T-helper 1 cell treated with Interleukin-12 subunit alpha and Interleukin-12 subunit beta and Interleukin-4 antibody, amounts not matched to agents 30 ng/mL and 1 ng/mL, for 36 hours (primary cell): ENCODE measurements around the gene SCN2B. TPM values are rescaled to one million over a fixed set of nuclear protein-coding genes. Genes with fewer than 3 reads are reported as not detected.

Experiments
- intact Hi-C: fragments of 100-400 bp; cut with micrococcal nuclease; formaldehyde crosslinking; loops from one replicate; pipeline ENCODE4 v1.15.1; 2024
- total RNA-seq: library from RNA; stranded (reverse); gene quantifications from 2 replicates; pipeline ENCODE4 v1.2.3, GENCODE V29; 2022

SCN2B gene, protein sequence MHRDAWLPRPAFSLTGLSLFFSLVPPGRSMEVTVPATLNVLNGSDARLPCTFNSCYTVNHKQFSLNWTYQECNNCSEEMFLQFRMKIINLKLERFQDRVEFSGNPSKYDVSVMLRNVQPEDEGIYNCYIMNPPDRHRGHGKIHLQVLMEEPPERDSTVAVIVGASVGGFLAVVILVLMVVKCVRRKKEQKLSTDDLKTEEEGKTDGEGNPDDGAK
- not detected in 2 replicates for total RNA-seq

DNA sequence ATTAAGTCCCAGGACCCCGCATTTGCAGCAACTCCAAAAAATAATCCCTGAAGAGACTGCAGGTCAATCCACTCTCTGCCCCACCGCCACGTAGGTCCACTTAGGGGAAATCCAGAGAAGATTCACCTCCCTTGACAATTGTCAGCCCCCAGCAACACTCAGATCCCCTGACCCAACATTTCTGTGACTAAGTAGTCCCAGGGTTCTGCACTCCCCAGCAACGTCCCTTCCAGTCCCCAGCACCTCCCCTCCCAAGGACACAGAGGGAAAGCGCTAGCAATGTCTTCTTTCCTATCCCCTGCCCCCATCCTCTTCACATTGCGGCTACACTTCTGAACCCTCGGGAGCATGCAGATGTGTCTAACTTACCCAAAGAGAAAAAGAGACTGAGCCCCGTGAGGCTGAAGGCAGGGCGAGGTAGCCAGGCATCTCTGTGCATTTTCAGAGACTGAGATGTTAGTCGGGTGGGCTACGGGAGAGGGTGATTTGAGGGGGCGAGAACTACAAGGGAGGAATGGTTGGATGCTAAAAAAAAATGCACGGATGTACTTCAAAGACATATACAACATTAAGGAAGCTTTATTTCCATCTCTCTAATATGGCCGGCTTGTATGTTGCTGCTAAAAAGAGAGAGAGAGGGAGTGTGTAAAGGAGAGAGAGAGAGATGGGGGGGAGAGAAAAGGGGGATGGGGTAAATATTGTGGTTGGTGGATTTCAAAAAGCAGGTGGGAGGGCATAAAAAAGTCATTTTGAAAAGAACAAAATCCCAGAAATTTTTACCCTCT is at the start of gene SCN2B:
SCN2B (minus strand) TSS at position 647 of the 785 bp plus-strand sequence; CDS start at position 439, 208 bp downstream.
- intact Hi-C loops: no loop called here

DNA sequence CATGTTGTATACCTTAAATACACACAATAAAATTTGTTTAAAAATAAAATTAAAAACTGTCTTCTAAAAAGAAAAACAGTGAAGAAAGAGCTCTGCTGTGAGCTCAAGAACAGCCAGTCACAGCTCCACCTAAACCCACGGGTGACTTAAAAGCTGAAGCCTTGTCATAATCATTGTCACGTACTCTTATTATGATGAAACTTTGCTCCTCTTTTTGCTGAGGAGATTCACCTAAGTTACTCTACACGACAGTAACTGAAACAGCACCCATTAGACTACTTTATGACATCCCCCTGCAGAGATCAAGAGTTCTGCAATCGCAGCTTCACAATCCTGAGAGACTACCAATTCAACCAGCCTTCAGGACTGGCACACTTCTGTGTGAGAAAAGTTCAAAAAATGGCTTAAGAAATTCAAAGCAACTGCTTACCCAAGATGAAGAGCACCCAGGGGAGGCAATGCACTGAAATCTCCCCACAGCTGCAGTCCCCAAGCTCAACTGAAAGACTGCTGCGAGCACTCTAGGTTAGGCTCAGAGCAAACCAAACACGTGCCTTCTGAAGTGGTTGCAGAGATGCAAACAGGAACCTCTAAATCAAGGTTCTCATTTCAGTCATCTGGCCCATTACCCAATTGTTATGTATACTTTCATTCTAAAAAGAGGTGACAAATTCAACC is 48.2 kb upstream of the SCN2B start, which contains the start of gene JAML:
JAML (minus strand) TSS at position 501 of the 678 bp plus-strand sequence. CDS start 10,145 bp downstream, outside the sequence.
- intact Hi-C loops: loop anchor here (1.0 to 5.0 kb wide), 11 partner anchors 7 to 407 kb away; partner anchors contain the start of genes CD3E, IL10RA and MPZL3

DNA sequence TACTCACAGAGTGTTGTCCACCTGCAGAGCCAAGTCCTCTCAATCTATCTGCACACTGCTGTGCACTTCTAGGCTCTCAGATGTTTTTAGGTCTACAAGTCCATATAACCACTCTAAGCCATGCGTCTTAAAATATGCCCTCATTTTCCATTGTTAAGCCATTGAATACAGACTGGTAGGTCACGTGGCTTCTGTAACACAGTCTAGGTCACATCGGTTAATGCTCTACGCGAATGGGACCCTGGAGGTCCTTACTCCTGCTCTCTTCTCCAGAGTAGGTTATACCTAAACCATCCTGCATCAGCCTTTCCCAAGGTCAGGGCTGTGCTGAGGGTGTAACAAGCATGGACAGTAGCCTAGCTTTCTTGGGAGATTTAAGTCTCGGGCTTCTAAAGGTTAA is 47.6 kb upstream of the SCN2B start:
- intact Hi-C loops: loop anchor here (1.0 to 2.0 kb wide), 7 partner anchors 17 to 175 kb away; partner anchors contain the start of genes CD3E and MPZL3

DNA sequence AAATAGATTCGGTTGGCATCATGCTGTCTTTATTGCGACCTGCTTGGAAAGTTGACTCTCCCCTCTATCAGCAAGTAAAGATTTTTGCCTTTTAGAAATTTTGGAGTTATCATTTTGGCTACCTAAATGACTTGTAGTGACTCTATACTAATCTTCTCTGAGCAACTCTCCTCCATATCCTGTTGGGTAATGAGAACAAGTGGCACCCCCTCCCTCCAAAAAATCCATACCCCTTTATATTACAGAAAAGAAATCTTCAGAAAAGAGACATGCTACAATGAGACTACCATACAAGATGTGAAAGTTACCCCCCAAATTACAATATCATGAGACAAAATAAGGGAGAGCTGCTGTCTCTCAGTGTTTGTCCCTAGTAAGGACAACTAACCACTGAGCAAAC is 47.1 kb upstream of the SCN2B start:
- intact Hi-C loops: no loop called here

DNA sequence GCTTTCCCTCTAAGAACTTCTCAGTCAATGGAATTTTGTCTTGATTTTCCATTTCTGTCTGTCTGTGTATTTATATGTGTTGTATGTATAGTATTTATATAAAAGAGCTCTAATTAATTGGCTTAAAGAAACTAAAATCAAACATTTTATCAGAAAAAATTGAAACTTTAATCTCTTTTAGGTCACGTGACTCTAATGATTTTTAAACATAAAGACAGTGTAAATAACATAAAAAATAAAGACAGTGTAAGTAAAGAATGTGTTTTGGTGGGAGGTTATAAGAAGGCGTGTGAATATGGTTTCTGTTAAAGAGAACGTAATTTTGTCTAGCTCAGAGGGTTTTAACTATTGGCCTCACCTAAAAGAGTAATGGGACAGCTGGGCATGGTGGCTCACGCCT is 46.0 kb upstream of the SCN2B start:
- intact Hi-C loops: no loop called here

DNA sequence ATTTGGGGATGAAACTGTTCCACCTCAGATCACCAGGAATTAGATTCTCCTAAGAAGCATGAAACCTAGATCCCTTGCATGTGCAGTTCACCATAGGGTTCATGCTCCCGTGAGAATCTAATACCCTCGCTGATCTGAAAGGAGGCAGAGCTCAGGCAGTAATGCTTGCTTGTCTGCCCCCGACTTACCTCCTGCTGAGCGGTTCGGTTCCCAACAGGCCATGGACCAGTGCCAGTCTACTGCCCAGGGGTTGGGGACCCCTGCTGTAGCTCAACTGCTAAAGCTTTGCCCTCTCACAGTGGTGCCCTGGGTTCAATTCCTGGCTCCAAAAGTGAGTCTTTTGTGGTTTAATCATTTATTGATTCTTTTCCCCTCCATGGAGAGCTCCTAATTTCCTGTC is 45.0 kb upstream of the SCN2B start:
- intact Hi-C loops: no loop called here

DNA sequence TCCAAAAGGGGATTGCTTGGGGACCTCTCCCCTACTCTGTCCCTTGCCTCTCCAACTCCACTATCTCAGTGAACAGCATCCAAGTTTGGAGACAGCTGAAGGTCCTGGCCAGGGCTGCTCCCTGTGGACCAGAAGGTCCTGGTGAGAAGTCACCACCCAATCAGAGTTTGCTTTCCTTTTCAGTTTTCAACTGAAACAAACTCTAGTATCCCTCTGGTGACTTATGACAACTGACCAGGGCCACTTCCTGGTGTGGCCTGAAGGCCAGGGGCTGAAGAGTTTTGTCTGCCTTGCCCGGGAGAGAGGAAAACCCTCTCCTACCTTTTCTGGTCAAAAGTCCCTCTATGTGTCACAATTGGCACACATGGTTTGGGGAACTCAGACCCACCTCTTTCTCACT is 43.3 kb upstream of the SCN2B start:
- intact Hi-C loops: loop anchor here (5.0 kb wide), 1 partner anchor 218 kb away; the partner anchor contains the start of gene KMT2A

DNA sequence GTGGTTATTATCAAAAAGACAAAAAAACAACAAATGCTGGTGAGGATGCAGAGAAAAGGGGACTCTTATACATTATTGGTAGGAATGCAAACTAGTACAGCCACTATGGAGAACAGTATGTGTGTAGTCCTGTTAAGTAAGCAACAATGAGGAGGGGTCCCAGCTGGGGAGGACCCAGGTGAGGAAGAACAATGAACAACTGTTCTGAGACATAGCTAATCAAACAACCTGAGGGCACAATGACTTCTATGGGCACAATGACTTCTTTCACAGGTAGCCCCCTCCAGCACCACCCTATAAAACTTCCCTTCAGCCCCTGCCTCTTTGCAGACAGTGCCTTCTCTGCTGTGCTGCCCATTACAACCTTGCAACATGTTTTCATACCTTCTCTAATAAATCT is 42.8 kb upstream of the SCN2B start:
- intact Hi-C loops: loop anchor here (5.0 kb wide), 1 partner anchor 218 kb away; the partner anchor contains the start of gene KMT2A

DNA sequence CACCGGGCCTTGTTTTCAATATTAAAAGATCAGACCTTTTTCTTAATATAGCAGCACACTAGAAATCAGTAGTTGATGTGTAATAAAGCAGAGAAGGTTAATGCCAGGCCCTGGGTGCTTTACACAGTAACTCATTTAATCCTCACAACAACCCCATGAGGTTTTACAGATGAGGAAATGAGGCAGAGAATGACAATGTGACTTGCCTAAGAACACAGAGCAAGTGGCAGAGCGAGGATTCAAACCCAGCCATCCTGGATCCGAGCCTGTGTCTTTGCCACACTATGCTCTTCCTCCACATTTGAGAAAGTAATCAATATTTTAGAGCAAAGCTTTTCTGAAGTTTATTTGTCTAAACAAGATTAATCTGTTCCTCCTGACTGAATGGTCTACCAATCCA is 41.1 kb upstream of the SCN2B start:
- intact Hi-C loops: loop anchor here (1.0 to 5.0 kb wide), 8 partner anchors 8 to 220 kb away; partner anchors contain the start of genes JAML and KMT2A

DNA sequence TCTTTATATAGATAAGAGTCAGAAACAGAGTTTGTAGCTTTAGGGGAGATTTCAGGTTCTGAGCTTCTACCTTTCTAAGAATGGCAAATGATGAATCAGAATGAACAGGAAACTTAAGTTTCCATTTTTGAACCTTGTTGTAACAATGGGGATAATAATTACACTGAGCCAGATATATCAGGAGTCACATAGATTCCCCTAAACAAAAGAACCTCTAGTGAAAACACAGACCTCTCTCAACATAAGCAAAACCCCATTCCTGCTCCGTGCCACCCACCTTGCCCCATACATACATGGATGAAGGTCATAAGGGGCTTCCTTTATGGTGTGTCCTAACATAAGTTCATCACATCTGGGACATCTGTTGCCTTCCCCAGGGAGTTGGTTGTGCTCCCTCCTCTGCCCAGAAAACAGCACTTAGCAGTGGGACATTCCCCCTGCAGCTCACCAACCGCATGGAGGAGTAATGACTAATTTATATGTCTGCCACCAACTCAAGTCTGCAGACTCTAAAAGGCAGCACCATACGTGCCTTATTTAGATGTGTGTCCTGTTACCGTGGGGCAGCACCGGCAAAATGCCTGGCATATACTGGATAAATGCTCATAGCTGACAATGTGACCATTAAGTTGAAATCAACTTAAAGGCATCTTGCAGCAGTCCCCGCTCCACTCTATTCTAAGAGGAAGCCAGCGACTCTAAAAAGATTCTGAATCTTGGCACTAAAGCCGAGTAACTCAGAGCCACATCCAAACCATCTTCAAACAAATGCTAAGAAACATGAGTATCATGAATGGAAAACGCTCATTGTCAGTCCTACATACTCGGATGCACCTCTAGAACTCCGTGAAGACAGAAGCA is 40.4 kb upstream of the SCN2B start:
- intact Hi-C loops: loop anchor here (1.0 to 5.0 kb wide), 8 partner anchors 8 to 220 kb away; partner anchors contain the start of genes JAML and KMT2A

DNA sequence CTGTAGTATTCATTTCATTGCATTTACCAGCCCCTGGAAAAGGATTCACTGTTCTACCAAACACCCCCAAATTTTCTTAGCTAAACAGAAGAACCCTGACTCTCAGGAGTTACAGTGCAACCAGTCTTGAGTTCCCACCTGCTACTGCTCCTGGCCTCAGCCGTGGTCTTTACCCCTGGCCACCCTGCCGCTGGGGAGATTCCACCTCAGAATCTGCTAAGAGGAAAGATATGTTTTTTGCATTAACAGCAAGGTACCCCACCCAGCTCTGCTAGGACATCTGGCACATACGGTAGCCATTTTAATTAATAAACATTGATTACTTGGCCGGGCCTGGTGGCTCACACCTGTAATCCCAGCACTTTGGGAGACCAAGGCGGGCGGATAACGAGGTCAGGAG is 39.3 kb upstream of the SCN2B start:
- intact Hi-C loops: loop anchor here (5.0 kb wide), 1 partner anchor 222 kb away; the partner anchor contains the start of gene KMT2A

DNA sequence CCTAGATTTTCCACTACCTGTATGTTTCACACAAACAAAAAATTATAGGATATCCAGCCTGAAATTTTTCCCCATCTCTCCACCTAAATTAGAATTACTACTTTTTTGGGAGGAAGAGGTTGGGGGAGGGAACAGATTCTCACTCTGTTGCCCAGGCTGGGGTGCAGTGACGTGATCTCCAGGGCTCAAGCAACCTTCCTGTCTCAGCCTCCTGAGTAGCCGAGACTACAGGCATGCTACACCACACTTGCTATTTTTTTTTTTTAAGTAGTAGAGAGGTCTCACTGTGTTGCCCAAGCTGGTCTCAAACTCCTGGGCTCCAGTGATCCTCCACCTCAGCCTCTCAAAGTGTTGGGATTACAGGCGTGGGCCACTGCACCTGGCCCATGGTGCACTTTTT is 38.8 kb upstream of the SCN2B start:
- intact Hi-C loops: loop anchor here (5.0 kb wide), 1 partner anchor 222 kb away; the partner anchor contains the start of gene KMT2A

DNA sequence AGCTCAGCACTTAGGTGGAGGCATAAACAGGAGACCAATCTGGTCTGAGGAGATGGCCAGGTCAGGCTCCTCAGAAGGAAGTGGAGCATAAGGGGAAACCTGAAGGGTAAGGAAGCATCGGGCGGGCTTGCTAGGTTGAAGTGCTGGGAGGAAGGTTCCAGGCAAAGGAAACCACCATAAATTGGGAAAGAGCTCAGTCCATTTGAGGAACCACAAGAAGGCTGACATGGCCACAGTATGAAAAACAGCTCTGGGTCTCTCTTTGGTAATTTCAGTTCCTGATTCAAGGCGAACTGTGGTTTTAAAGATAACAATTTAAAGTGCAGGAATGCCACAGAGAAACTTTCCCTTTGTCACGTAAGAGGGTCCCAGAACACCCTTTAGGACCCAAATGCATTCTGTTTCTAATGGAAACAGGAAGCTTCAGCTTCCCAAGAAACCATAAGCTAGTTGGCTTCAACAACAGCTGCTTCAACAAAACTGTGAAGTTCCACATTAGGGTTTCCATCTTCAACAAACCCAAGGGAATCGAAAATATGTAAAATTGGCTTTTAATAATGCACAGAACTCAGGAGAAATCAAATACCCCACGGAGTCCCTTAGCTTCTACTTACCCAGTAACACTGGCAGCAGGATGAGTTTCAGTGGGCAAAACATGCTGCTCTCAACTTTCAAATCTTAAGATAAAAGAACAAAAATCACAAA is 37.9 kb upstream of the SCN2B start:
- intact Hi-C loops: no loop called here

DNA sequence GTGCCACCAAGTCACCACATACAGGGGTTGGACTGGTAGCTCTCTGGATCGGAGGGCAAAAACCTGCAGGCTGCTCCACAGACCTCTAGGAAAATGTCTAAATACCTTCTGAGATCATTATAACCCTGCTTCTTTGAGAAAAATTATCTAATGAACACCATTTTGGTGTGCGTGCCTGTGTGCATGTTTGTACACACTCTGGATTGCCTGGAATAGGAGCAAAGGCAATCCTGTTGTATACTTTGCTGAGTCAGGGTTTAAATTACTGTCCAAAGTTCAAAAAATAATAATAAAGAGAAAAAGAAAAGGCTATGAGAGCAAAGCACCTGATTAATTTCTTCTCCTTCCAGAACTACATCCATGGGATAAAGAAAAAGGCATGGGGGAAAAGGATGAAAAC is 37.3 kb upstream of the SCN2B start:
- intact Hi-C loops: no loop called here

DNA sequence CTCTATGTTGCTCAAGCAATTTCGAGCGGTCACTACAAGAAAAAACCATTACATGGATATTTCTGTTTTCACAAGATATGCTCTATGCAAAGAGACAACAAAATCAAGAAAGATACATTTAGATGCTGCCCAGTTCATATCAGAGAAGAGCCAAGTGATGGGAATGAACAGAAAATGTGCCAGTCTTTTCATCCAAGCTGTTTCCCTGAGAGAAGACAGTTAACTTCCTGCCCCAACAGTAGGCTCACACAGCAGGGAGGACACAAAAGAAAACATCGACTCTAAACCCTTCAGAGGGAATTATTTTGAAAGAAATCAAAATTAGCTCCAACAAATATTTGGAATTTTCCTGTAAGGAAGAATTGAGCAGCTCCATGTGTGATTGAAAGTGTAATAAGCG is 36.8 kb upstream of the SCN2B start:
- intact Hi-C loops: no loop called here

DNA sequence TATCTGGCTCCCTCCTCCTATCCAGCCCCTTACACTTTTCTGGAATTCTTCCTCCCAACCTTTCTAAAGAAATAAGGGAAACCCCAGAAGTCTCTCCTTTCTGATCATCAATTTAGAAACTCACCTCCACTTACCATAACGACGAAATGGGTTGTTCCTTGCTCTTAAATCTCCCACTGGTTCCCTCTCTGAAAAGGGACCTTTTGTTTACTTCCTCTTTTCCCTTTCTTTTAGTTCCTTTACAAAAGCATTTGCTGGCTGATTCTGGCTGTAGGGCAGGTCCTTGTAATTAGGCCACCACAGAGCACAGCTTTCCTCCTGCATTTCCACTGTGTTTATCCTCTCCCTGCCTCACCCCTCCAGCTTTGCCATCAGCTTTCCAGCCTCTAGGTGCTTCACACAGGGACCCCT is 36.3 kb upstream of the SCN2B start:
- intact Hi-C loops: no loop called here

DNA sequence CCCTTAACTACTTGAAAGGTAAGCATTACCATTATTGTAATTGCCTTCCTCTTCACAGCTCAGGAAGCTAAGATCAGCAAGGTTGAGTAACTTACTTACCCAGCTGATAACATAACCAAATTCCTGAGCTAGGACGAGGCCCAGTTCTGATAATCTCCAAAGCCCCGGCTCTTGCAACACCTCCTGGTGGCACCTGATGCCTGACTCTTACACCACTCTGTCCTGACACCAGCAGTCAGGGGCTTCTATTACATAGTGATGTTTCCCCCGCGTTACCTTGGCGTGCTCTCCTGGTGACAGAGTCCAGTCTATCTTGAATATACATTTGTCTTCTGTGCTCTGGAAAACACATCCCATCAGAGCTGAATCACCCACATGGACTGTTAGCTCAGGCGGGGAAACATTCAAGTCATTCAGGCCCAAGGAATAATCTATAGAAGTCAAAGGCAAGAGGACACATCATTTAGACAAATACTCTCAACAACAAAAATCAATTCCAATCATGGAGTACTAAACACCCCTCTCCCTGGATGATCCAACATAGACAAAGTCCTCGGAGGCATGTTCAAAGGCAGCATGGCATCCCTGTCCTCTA is 35.8 kb upstream of the SCN2B start:
- intact Hi-C loops: no loop called here

DNA sequence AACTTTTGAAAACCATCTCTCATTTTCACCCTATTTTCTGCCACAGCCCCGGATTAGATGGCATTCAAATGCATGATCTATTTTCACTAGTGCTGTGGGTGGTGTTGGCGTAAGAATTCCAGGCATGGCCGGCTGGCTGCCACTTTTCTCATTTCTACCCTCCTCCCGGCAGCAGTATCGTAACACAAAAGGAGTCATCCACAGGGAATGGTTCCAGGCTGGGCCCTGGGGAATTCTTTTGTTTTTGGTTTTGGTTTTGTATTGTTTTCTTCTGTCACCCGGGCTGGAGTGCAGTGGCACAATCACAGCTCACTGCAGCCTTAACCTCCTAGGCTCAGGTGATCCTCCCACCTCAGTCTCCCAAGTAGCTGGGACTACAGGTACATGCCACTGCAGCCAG is 34.6 kb upstream of the SCN2B start:
- intact Hi-C loops: no loop called here

DNA sequence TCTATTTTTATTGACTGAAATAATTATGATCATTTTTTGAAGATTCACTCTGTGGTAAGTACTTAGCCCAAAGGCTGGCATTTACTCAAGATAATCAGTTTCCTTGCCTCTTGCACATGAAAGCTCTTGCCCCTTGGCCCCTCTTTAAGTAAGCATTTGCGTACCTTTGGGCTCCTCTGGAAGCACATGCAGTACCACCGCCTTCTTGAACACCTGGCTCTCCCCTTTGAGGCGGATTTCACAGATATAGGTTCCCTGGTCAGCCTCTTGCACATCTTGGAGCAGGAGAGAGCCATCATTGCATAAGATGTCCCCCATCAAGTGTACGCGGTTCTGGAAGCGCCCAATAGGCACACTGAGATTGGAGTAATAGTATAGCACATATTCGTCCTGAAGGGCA is 33.9 kb upstream of the SCN2B start:
- intact Hi-C loops: no loop called here

DNA sequence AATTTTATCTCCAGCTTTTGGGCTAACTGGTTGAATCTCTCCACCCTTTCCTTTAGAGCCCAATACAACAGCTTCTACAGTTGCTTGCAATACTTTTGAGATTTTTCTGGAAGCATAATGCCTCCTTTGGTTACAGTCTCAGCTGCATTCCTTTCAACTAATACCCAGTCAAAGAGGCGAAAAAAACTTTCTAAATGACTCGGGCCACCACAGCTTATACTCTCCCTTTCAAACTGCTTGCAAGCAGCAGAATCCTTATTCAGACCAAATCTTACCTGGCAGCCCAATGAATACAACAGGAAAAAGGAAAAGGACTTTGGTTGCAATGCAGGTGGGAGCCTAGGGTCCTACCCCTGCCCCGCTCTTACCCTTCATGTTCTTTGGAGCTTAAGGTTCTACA is 32.6 kb upstream of the SCN2B start:
- intact Hi-C loops: no loop called here
